ENCODE measurements around the gene GOLGA6L26.
"Not testable (repeated sequence)": the region's sequence is repeated elsewhere in the genome, so short reads cannot be mapped to it uniquely, and the experiment has no call there.

GOLGA6L26 gene

GRCh38 chr15:23334096-23334495 lies at the start of gene GOLGA6L26:
GOLGA6L26 (minus strand) TSS chr15:23334196; CDS start chr15:23334135, 61 bp downstream.
- not testable (repeated sequence) for H3K4me3 Mint-ChIP-seq; H3K36me3 Mint-ChIP-seq (ENCODE audit: low read depth)

GRCh38 chr15:23381192-23381591 lies 47.2 kb upstream of the GOLGA6L26 start:
- H3K4me1 Mint-ChIP-seq (ENCODE audit: low read depth); H3K27ac Mint-ChIP-seq; H3K9me3 Mint-ChIP-seq; H3K36me3 Mint-ChIP-seq (ENCODE audit: low read depth); H3K27me3 Mint-ChIP-seq; H3K4me3 Mint-ChIP-seq: not testable (repeated sequence)

More at GRCh38 chr15:23334096-23334495, at the start of gene GOLGA6L26:
- not testable (repeated sequence) for H3K9me3 Mint-ChIP-seq; H3K27me3 Mint-ChIP-seq; H3K27ac Mint-ChIP-seq; H3K4me1 Mint-ChIP-seq (ENCODE audit: low read depth)

GRCh38 chr15:23380700-23381099 lies 46.7 kb upstream of the GOLGA6L26 start:
- H3K4me3 Mint-ChIP-seq; H3K9me3 Mint-ChIP-seq; H3K27me3 Mint-ChIP-seq; H3K36me3 Mint-ChIP-seq (ENCODE audit: low read depth); H3K4me1 Mint-ChIP-seq (ENCODE audit: low read depth); H3K27ac Mint-ChIP-seq: not testable (repeated sequence)

GRCh38 chr15:23378946-23379345 lies 45.0 kb upstream of the GOLGA6L26 start:
- not testable (repeated sequence) for H3K4me1 Mint-ChIP-seq (ENCODE audit: low read depth); H3K9me3 Mint-ChIP-seq; H3K4me3 Mint-ChIP-seq; H3K36me3 Mint-ChIP-seq (ENCODE audit: low read depth); H3K27ac Mint-ChIP-seq; H3K27me3 Mint-ChIP-seq

GRCh38 chr15:23374226-23374625 lies 40.2 kb upstream of the GOLGA6L26 start:
- not testable (repeated sequence) for H3K9me3 Mint-ChIP-seq; H3K4me3 Mint-ChIP-seq; H3K27me3 Mint-ChIP-seq; H3K4me1 Mint-ChIP-seq (ENCODE audit: low read depth); H3K27ac Mint-ChIP-seq; H3K36me3 Mint-ChIP-seq (ENCODE audit: low read depth)

GRCh38 chr15:23372891-23373600 lies 39.0 kb upstream of the GOLGA6L26 start:
- not testable (repeated sequence) for H3K27ac Mint-ChIP-seq; H3K36me3 Mint-ChIP-seq (ENCODE audit: low read depth); H3K9me3 Mint-ChIP-seq; H3K27me3 Mint-ChIP-seq; H3K4me3 Mint-ChIP-seq; H3K4me1 Mint-ChIP-seq (ENCODE audit: low read depth)

- Mint-ChIP-seq H3K4me3 (no peak overlapping the region), H3K27ac (no peak overlapping the region), H3K27me3 (peaks cover 6% of the 10 kb centered on the region), H3K9me3 (no peaks in the 10 kb centered on the region), H3K4me1 (ENCODE audit: low read depth) (no peaks in the 10 kb centered on the region), H3K36me3 (ENCODE audit: low read depth) (no peaks in the 10 kb centered on the region)
Observed at GRCh38 chr15:23372284-23372683, 38.3 kb upstream of the GOLGA6L26 start.

- not testable (repeated sequence) for H3K9me3 Mint-ChIP-seq; H3K27me3 Mint-ChIP-seq; H3K4me1 Mint-ChIP-seq (ENCODE audit: low read depth); H3K36me3 Mint-ChIP-seq (ENCODE audit: low read depth); H3K4me3 Mint-ChIP-seq; H3K27ac Mint-ChIP-seq
Observed at GRCh38 chr15:23371868-23372267, 37.9 kb upstream of the GOLGA6L26 start.

GRCh38 chr15:23371134-23371533 lies 37.1 kb upstream of the GOLGA6L26 start:
- H3K36me3 Mint-ChIP-seq (ENCODE audit: low read depth); H3K27me3 Mint-ChIP-seq; H3K27ac Mint-ChIP-seq; H3K9me3 Mint-ChIP-seq; H3K4me3 Mint-ChIP-seq; H3K4me1 Mint-ChIP-seq (ENCODE audit: low read depth): not testable (repeated sequence)

- H3K27me3 Mint-ChIP-seq: peaks cover 6% of the 10 kb centered on the region
- H3K4me3 Mint-ChIP-seq: no peak overlapping the region
- no peaks in the 10 kb centered on the region for H3K4me1 Mint-ChIP-seq (ENCODE audit: low read depth)
- H3K9me3 Mint-ChIP-seq: no peaks in the 10 kb centered on the region
- H3K36me3 Mint-ChIP-seq (ENCODE audit: low read depth): no peaks in the 10 kb centered on the region
- no peak overlapping the region for H3K27ac Mint-ChIP-seq
Observed at GRCh38 chr15:23370578-23370977, 36.6 kb upstream of the GOLGA6L26 start.

- not testable (repeated sequence) for H3K27me3 Mint-ChIP-seq; H3K9me3 Mint-ChIP-seq; H3K27ac Mint-ChIP-seq; H3K4me3 Mint-ChIP-seq; H3K4me1 Mint-ChIP-seq (ENCODE audit: low read depth); H3K36me3 Mint-ChIP-seq (ENCODE audit: low read depth)
Observed at GRCh38 chr15:23364261-23364660, 30.3 kb upstream of the GOLGA6L26 start.

GRCh38 chr15:23362622-23363021 lies 28.6 kb upstream of the GOLGA6L26 start:
- H3K4me3 Mint-ChIP-seq: not testable (repeated sequence)

GRCh38 chr15:23354448-23354847 lies 20.5 kb upstream of the GOLGA6L26 start, which contains the start of gene GOLGA8S:
GOLGA8S (plus strand) TSS chr15:23354748; CDS start chr15:23354810, 62 bp downstream.
- not testable (repeated sequence) for H3K27ac Mint-ChIP-seq; H3K27me3 Mint-ChIP-seq; H3K36me3 Mint-ChIP-seq (ENCODE audit: low read depth); H3K9me3 Mint-ChIP-seq; H3K4me3 Mint-ChIP-seq; H3K4me1 Mint-ChIP-seq (ENCODE audit: low read depth)

More at GRCh38 chr15:23362622-23363021, 28.6 kb upstream of the GOLGA6L26 start:
- not testable (repeated sequence) for H3K27ac Mint-ChIP-seq; H3K4me1 Mint-ChIP-seq (ENCODE audit: low read depth); H3K36me3 Mint-ChIP-seq (ENCODE audit: low read depth); H3K27me3 Mint-ChIP-seq; H3K9me3 Mint-ChIP-seq

GRCh38 chr15:23311233-23311632 lies 22.8 kb downstream of the GOLGA6L26 start:
- peaks cover 12% of the 10 kb centered on the region for H3K4me1 Mint-ChIP-seq (ENCODE audit: low read depth)
- H3K4me3 Mint-ChIP-seq, H3K9me3 Mint-ChIP-seq, H3K27ac Mint-ChIP-seq, H3K27me3 Mint-ChIP-seq: not testable (repeated sequence)
- peaks cover 40% of the 10 kb centered on the region for H3K36me3 Mint-ChIP-seq (ENCODE audit: low read depth)

GRCh38 chr15:23305921-23306320 lies 28.1 kb downstream of the GOLGA6L26 start:
- Mint-ChIP-seq H3K36me3 (ENCODE audit: low read depth) (peaks cover 38% of the 10 kb centered on the region), H3K4me1 (ENCODE audit: low read depth) (peaks cover 30% of the 10 kb centered on the region), H3K4me3 (peak overlapping the region; percentile 3)
- not testable (repeated sequence) for H3K9me3 Mint-ChIP-seq, H3K27me3 Mint-ChIP-seq, H3K27ac Mint-ChIP-seq

- not testable (repeated sequence) for H3K9me3 Mint-ChIP-seq
- H3K36me3 Mint-ChIP-seq (ENCODE audit: low read depth): peaks cover 30% of the 10 kb centered on the region
Observed at GRCh38 chr15:23304805-23305204, 29.2 kb downstream of the GOLGA6L26 start.

More at GRCh38 chr15:23304805-23305204, 29.2 kb downstream of the GOLGA6L26 start:
- peaks cover 30% of the 10 kb centered on the region for H3K4me1 Mint-ChIP-seq (ENCODE audit: low read depth)
- peak overlapping the region; percentile 64 for H3K27ac Mint-ChIP-seq
- H3K4me3 Mint-ChIP-seq: peak overlapping the region; percentile 89
- not testable (repeated sequence) for H3K27me3 Mint-ChIP-seq

All from stimulated activated naive CD8-positive, alpha-beta T cell treated with anti-CD3 and anti-CD28 coated beads, Interleukin-15, Interleukin-2, amounts not matched to agents 100 ng/mL and 50 ng/mL, for 24 hours (primary cell).